IMR-90 (cell line): ENCODE results near the gene NLRC3. TPM values are rescaled to one million over a fixed set of nuclear protein-coding genes. Genes with fewer than 3 reads are reported as not detected.

Experiments used
- ATAC-seq: fragments of 200-7000 bp; cut with Tn5 transposase; 2 replicates; pipeline ENCODE4 v1.9.1; 2020; ENCODE audit warnings: low read depth, mild to moderate bottlenecking, moderate library complexity
- BruUV-seq: library from RNA; stranded (reverse); fragments of 400-500 nt; replicated peaks from 2 replicates; lab custom pipeline; 2021; lab: Mats Ljungman, UMichigan
- CTCF ChIA-PET: fragments of 300-600 bp; formaldehyde crosslinking; extraction: SDS; loops from one replicate; lab custom pipeline; 2021; ENCODE audit warnings: antibody characterized with exemption; lab: Yijun Ruan, JAX
- POLR2A ChIA-PET: fragments of 300-600 bp; sonication (Branson Sonifier 250); formaldehyde crosslinking; loops from one replicate; lab custom pipeline; 2022; ENCODE audit warnings: antibody characterized with exemption; ENCODE audit not compliant: unreplicated experiment; lab: Charles Lee
- DNase-seq: peaks from one replicate; pipeline ENCODE4 v3.0.0; 2013
- H2AFZ ChIP-seq: replicated peaks from 2 replicates; pipeline ENCODE3; 2013; ENCODE audit warnings: low read length, mild to moderate bottlenecking; ENCODE audit not compliant: poor library complexity
- H2AK5ac ChIP-seq: 2 replicates; pipeline ENCODE4 v1.6.1; 2013; ENCODE audit warnings: low read depth, low read length, inconsistent platforms
- H2AK9ac ChIP-seq: replicated peaks from 2 replicates; pipeline ENCODE3; 2013; ENCODE audit warnings: mild to moderate bottlenecking, low read depth, low read length, moderate library complexity; ENCODE audit not compliant: poor library complexity
- H2BK120ac ChIP-seq: 2 replicates; pipeline ENCODE4 v1.6.1; 2013; ENCODE audit warnings: low read depth, low read length, inconsistent platforms
- H2BK15ac ChIP-seq: 3 replicates; pipeline ENCODE4 v1.6.1; 2013; ENCODE audit warnings: low read depth, low read length, inconsistent platforms
- H2BK20ac ChIP-seq: 2 replicates; pipeline ENCODE4 v1.6.1; 2013; ENCODE audit warnings: low read depth, mild to moderate bottlenecking, inconsistent platforms, low read length, moderate library complexity
- H2BK5ac ChIP-seq: 2 replicates; pipeline ENCODE4 v1.6.1; 2013; ENCODE audit warnings: mild to moderate bottlenecking, low read depth, low read length, inconsistent platforms; ENCODE audit not compliant: poor library complexity, severe bottlenecking
- H3K14ac ChIP-seq: replicated peaks from 2 replicates; pipeline ENCODE4 v1.6.1; 2013; ENCODE audit warnings: low read depth, low read length, inconsistent platforms
- H3K18ac ChIP-seq: 2 replicates; pipeline ENCODE4 v1.6.1; 2013; ENCODE audit warnings: low read depth, low read length, control low read depth
- H3K23ac ChIP-seq: 2 replicates; pipeline ENCODE4 v1.6.1; 2013; ENCODE audit warnings: low read depth, low read length, inconsistent platforms
- H3K27ac ChIP-seq: 2 replicates; pipeline ENCODE4 v1.5.1; 2013; ENCODE audit warnings: mild to moderate bottlenecking, control low read depth, low read length; ENCODE audit not compliant: insufficient read depth
- H3K27me3 ChIP-seq: 2 replicates; pipeline ENCODE4 v1.6.1; 2013; ENCODE audit warnings: low read length; ENCODE audit not compliant: control insufficient read depth, insufficient read depth
- H3K36me3 ChIP-seq: 2 replicates; pipeline ENCODE4 v1.6.1; 2013; ENCODE audit warnings: low read length, mixed read lengths; ENCODE audit not compliant: control insufficient read depth, insufficient read depth
- H3K4ac ChIP-seq: 2 replicates; pipeline ENCODE4 v1.6.1; 2013; ENCODE audit warnings: low read depth, low read length, inconsistent platforms
- H3K4me1 ChIP-seq: 2 replicates; pipeline ENCODE4 v1.6.1; 2013; ENCODE audit warnings: low read length, mixed read lengths; ENCODE audit not compliant: control insufficient read depth, insufficient read depth
- H3K4me2 ChIP-seq: 2 replicates; pipeline ENCODE4 v1.6.1; 2013; ENCODE audit warnings: low read depth, mild to moderate bottlenecking, control low read depth, low read length, moderate library complexity
- H3K4me3 ChIP-seq: 2 replicates; pipeline ENCODE4 v1.5.1; 2013; ENCODE audit warnings: low read depth, mild to moderate bottlenecking, control low read depth, low read length, moderate library complexity; ENCODE audit not compliant: insufficient read depth
- H3K56ac ChIP-seq: 2 replicates; pipeline ENCODE4 v1.6.1; 2013; ENCODE audit warnings: low read length, inconsistent platforms; ENCODE audit not compliant: insufficient read depth; ENCODE audit errors: extremely low read depth
- H3K79me1 ChIP-seq, 2 experiments: 2 replicates each; pipeline ENCODE4 v1.6.1; 2013; ENCODE audit warnings: low read length in 2 of 2, inconsistent platforms in 1 of 2, low read depth in 1 of 2
- H3K9ac ChIP-seq: 2 replicates; pipeline ENCODE4 v1.6.1; 2013; ENCODE audit warnings: low read depth, low read length, control low read depth
- H3K9me1 ChIP-seq: 2 replicates; pipeline ENCODE4 v1.6.1; 2013; ENCODE audit warnings: low read length, inconsistent platforms; ENCODE audit not compliant: insufficient read depth
- H3K9me3 ChIP-seq: 2 replicates; pipeline ENCODE4 v1.6.1; 2013; ENCODE audit warnings: low read length; ENCODE audit not compliant: control insufficient read depth, insufficient read depth
- H4K20me1 ChIP-seq: 2 replicates; pipeline ENCODE4 v1.6.1; 2013; ENCODE audit warnings: low read length, inconsistent platforms; ENCODE audit not compliant: insufficient read depth
- H4K5ac ChIP-seq: 2 replicates; pipeline ENCODE4 v1.6.1; 2013; ENCODE audit warnings: mild to moderate bottlenecking, low read depth, low read length, control low read depth
- H4K8ac ChIP-seq, 2 experiments: 2 replicates each; pipeline ENCODE4 v1.6.1; 2013; ENCODE audit warnings: low read depth in 2 of 2, low read length in 2 of 2, control low read depth in 1 of 2, inconsistent platforms in 1 of 2
- H4K91ac ChIP-seq: 2 replicates; pipeline ENCODE4 v1.6.1; 2013; ENCODE audit warnings: low read depth, low read length, inconsistent platforms; ENCODE audit not compliant: insufficient read depth
- CEBPB ChIP-seq: IDR thresholded peaks from 2 replicates; pipeline ENCODE4 v1.6.1; 2012; ENCODE audit warnings: low read depth, low read length, improper control_type of control experiment
- CHD1 ChIP-seq: IDR thresholded peaks from 2 replicates; pipeline ENCODE4 v1.6.1; 2012; ENCODE audit warnings: low read depth, low read length, improper control_type of control experiment
- ELK1 ChIP-seq: fragments of 150-350 bp; IDR thresholded peaks from 2 replicates; pipeline ENCODE4 v1.6.1; 2016; ENCODE audit warnings: low read depth, mild to moderate bottlenecking, low read length, moderate library complexity, borderline replicate concordance
- MAZ ChIP-seq: IDR thresholded peaks from 2 replicates; pipeline ENCODE4 v1.6.1; 2012; ENCODE audit warnings: low read depth, mild to moderate bottlenecking, low read length, improper control_type of control experiment, moderate library complexity, borderline replicate concordance
- MXI1 ChIP-seq: IDR thresholded peaks from 2 replicates; pipeline ENCODE4 v1.6.1; 2012; ENCODE audit warnings: low read depth, mild to moderate bottlenecking, low read length, moderate library complexity, borderline replicate concordance
- POLR2A ChIP-seq: IDR thresholded peaks from 2 replicates; pipeline ENCODE4 v1.6.1; 2012; ENCODE audit warnings: mild to moderate bottlenecking, low read depth, low read length
- RAD21 ChIP-seq: IDR thresholded peaks from 2 replicates; pipeline ENCODE4 v1.6.1; 2012; ENCODE audit warnings: low read length, improper control_type of control experiment
- SMC3 ChIP-seq: fragments of 150-350 bp; IDR thresholded peaks from 2 replicates; pipeline ENCODE4 v1.6.1; 2016; ENCODE audit warnings: low read depth, mild to moderate bottlenecking, antibody characterized with exemption, low read length, moderate library complexity
- USF2 ChIP-seq: fragments of 150-350 bp; IDR thresholded peaks from 2 replicates; pipeline ENCODE4 v1.6.1; 2017; ENCODE audit warnings: mild to moderate bottlenecking, antibody characterized with exemption, low read length, low read depth
- WGBS, 2 experiments: methylation state at CpG; one replicate each; pipeline versions ENCODE4 v1.1.5 to v1.1.7; 2013; ENCODE audit warnings: missing lambda C conversion rate in 2 of 2; ENCODE audit not compliant: insufficient read length in 1 of 2; ENCODE audit errors: extremely low coverage in 2 of 2; 5-methylcytosine and 5-hydroxymethylcytosine counted together
- dilution Hi-C: fragments of 300-500 bp; cut with HindIII; formaldehyde crosslinking; loops from one replicate; pipeline ENCODE4 v1.14.3; 2018; ENCODE audit warnings: low sequenced_read_pairs; ENCODE audit not compliant: unreplicated experiment
- in situ Hi-C: fragments of 300-500 bp; cut with MboI; formaldehyde crosslinking; loops from 3 replicates; pipeline ENCODE4 v1.14.3; 2019; ENCODE audit warnings: low sequenced_read_pairs, inconsistent platforms, mixed read lengths
- intact Hi-C: fragments of 100-400 bp; cut with micrococcal nuclease; formaldehyde crosslinking; loops from 2 replicates; pipeline ENCODE4 v1.10.0; 2022
- polyA plus RNA-seq, 3 experiments: library from polyadenylated mRNA; depleted of rRNA; stranded (reverse); fragments of >200 nt; gene quantifications; 2 replicates each; pipeline ENCODE4 v1.2.3, GENCODE V29; 2012; ENCODE audit warnings: low replicate concordance in 1 of 3
- total RNA-seq: library from RNA; depleted of rRNA; stranded (reverse); fragments of >200 nt; gene quantifications from 2 replicates; pipeline ENCODE4 v1.2.3, GENCODE V29; 2012

Gene NLRC3
- total and polyA plus RNA-seq, 2 of the 4 experiments (the other 2 are of a cell fraction), result not detected

- Histone ChIP-seq H4K20me1 (no peaks in the 10 kb centered on the region), H3K14ac (no peak overlapping the region), H2BK5ac (no peak overlapping the region), H4K5ac (no peak overlapping the region), H3K36me3 (peaks cover 12% of the 10 kb centered on the region), H4K91ac (no peak overlapping the region), H2BK120ac (no peak overlapping the region), H3K9ac (no peak overlapping the region), H3K4me3 (no peak overlapping the region), H2AFZ (peak overlapping the region; percentile 13), H3K27me3 (no peaks in the 10 kb centered on the region; the same call in 1 of the 2 replicates), H2AK9ac (no peak overlapping the region), H3K27ac (no peak overlapping the region), H2AK5ac (no peak overlapping the region), H3K79me1 (no peaks in the 10 kb centered on the region), H3K23ac (no peak overlapping the region), H3K56ac (no peak overlapping the region), H2BK20ac (no peak overlapping the region), H3K4me1 (no peaks in the 10 kb centered on the region; the same call in 1 of the 2 replicates), H3K4me2 (no peak overlapping the region), H4K8ac (no peak overlapping the region), H3K18ac (no peak overlapping the region), H3K4ac (0 out of 2 replicates have a peak overlapping the region, but pooled peaks have one; percentile 10), H3K9me3 (no peaks in the 10 kb centered on the region), H2BK15ac (no peak overlapping the region), H3K9me1 (no peaks in the 10 kb centered on the region)
- CTCF ChIA-PET, result no interaction called here
- intact Hi-C loops, result no loop called here
- dilution Hi-C loops, result no loop called here
- POLR2A ChIA-PET, result no interaction called here
- in situ Hi-C loops, result no loop called here
- whole genome bisulfite sequencing, 2 experiments, result 73% methylated on average over 3 of the region's 11 CpGs; no CpG with 5 or more reads in 1 of the 2 experiments
- no peak for ATAC-seq
- no peak for TF ChIP-seq USF2
- no peak for TF ChIP-seq POLR2A
- TF ChIP-seq MAZ, result no peak
- TF ChIP-seq CEBPB, result no peak
- TF ChIP-seq SMC3, result no peak
- no peak for TF ChIP-seq ELK1
- TF ChIP-seq CHD1, result no peak
- no peak for TF ChIP-seq RAD21
- TF ChIP-seq MXI1, result no peak
- BruUV-seq, result no TSS peak
- DNase-seq, result no peak
Measured at GRCh38 chr16:3580251-3580651, 3.0 kb upstream of the NLRC3 start.
